Hepatocyte (in vitro differentiated cells): ENCODE results near the gene RORB. TPM values are rescaled to one million over a fixed set of nuclear protein-coding genes. Genes with fewer than 3 reads are reported as not detected.

ENCODE experiments used
- DNase-seq: peaks from one replicate; pipeline ENCODE4 v3.0.0-alpha.2; 2016; ENCODE audit warnings: low spot score
- H2AFZ ChIP-seq: fragments of 200-600 bp; sonication (generic); 2 replicates; pipeline ENCODE4 v1.6.0; 2016; ENCODE audit warnings: antibody characterized with exemption, mild to moderate bottlenecking
- H3K27ac ChIP-seq: fragments of 200-600 bp; sonication (generic); 2 replicates; pipeline ENCODE4 v1.5.1; 2016; ENCODE audit warnings: mild to moderate bottlenecking
- H3K27me3 ChIP-seq: fragments of 200-600 bp; sonication (generic); 2 replicates; pipeline ENCODE4 v1.6.1; 2016
- H3K36me3 ChIP-seq: fragments of 200-600 bp; sonication (generic); replicated peaks from 2 replicates; pipeline ENCODE4 v1.5.1; 2016; ENCODE audit warnings: low read depth; ENCODE audit not compliant: insufficient read depth
- H3K4me1 ChIP-seq: fragments of 200-600 bp; sonication (generic); 2 replicates; pipeline ENCODE4 v1.5.1; 2016; ENCODE audit warnings: mild to moderate bottlenecking, moderate library complexity; ENCODE audit not compliant: insufficient read depth
- H3K4me2 ChIP-seq: fragments of 200-600 bp; sonication (generic); 2 replicates; pipeline ENCODE4 v1.6.0; 2016
- H3K4me3 ChIP-seq: fragments of 200-600 bp; sonication (generic); 2 replicates; pipeline ENCODE4 v1.5.1; 2016; ENCODE audit warnings: mild to moderate bottlenecking
- H3K79me2 ChIP-seq: fragments of 200-600 bp; sonication (generic); 2 replicates; pipeline ENCODE4 v1.6.0; 2017; ENCODE audit warnings: mild to moderate bottlenecking
- H3K9me2 ChIP-seq: fragments of 200-600 bp; sonication (generic); replicated peaks from 2 replicates; pipeline ENCODE4 v1.6.0; 2017; ENCODE audit warnings: mild to moderate bottlenecking; ENCODE audit not compliant: insufficient read depth
- H3K9me3 ChIP-seq: fragments of 200-600 bp; sonication (generic); 2 replicates; pipeline ENCODE4 v1.5.1; 2016; ENCODE audit warnings: low read depth, mild to moderate bottlenecking
- H4K20me1 ChIP-seq: fragments of 200-600 bp; sonication (generic); 2 replicates; pipeline ENCODE4 v1.6.0; 2016; ENCODE audit warnings: mild to moderate bottlenecking; ENCODE audit not compliant: insufficient read depth, poor library complexity, severe bottlenecking
- CTCF ChIP-seq: fragments of 200-600 bp; sonication (generic); IDR thresholded peaks from 2 replicates; pipeline ENCODE4 v1.5.1; 2016; ENCODE audit warnings: antibody characterized with exemption, mild to moderate bottlenecking; ENCODE audit not compliant: poor library complexity
- EZH2 ChIP-seq: fragments of 200-600 bp; sonication (generic); IDR thresholded peaks from 2 replicates; pipeline ENCODE4 v1.6.1; 2016; ENCODE audit warnings: antibody characterized with exemption, mild to moderate bottlenecking, borderline replicate concordance
- EZH2phosphoT487 ChIP-seq: fragments of 200-600 bp; sonication (generic); IDR thresholded peaks from one replicate; pipeline ENCODE4 v1.6.1; 2018; ENCODE audit warnings: antibody characterized with exemption, mild to moderate bottlenecking, low read depth, moderate library complexity; ENCODE audit not compliant: unreplicated experiment, severe bottlenecking
- WGBS: methylation state at CpG from one replicate; pipeline ENCODE4 v1.1.6; 2016; ENCODE audit warnings: low lambda C conversion rate; ENCODE audit errors: missing lambda C conversion rate; 5-methylcytosine and 5-hydroxymethylcytosine counted together
- polyA plus RNA-seq: library from polyadenylated mRNA; unstranded; fragments of >200 nt; fragmentation: Nextera tagmentation; extraction: Ambion mirVana; gene quantifications from 2 replicates; pipeline ENCODE4 v1.2.1, GENCODE V29; 2016
- total RNA-seq: library from RNA; depleted of rRNA; stranded (reverse); fragments of >200 nt; gene quantifications from 2 replicates; pipeline ENCODE4 v1.2.3, GENCODE V29; 2014

Gene RORB
- total and polyA plus RNA-seq, 2 experiments from 2014 or later: 1.4 TPM; not detected in 1

GRCh38 chr9:74554751-74555419, 57.8 kb downstream of the RORB start:
- WGBS: 53% methylated on average over 9 of the region's 9 CpGs
- H3K4me3 ChIP-seq: no peak overlapping the region
- H3K27me3 ChIP-seq: no peaks in the 10 kb centered on the region
- no peaks in the 10 kb centered on the region for H4K20me1 ChIP-seq
- DNase-seq: peak; percentile 47
- no peak overlapping the region for H2AFZ ChIP-seq
- H3K4me2 ChIP-seq: no peak overlapping the region
- H3K27ac ChIP-seq: no peak overlapping the region
- H3K36me3 ChIP-seq: no peaks in the 10 kb centered on the region
- H3K4me1 ChIP-seq: no peaks in the 10 kb centered on the region
- H3K79me2 ChIP-seq: no peaks in the 10 kb centered on the region
- H3K9me2 ChIP-seq: no peaks in the 10 kb centered on the region
- no peaks in the 10 kb centered on the region for H3K9me3 ChIP-seq
- TF ChIP-seq EZH2 (no peak), EZH2phosphoT487 (no peak), CTCF (no peak)

- H4K20me1 ChIP-seq: no peaks in the 10 kb centered on the region
- no peaks in the 10 kb centered on the region for H3K9me2 ChIP-seq
- H3K4me3 ChIP-seq: no peak overlapping the region
- H3K4me2 ChIP-seq: no peak overlapping the region
- no peaks in the 10 kb centered on the region for H3K27me3 ChIP-seq
- no peaks in the 10 kb centered on the region for H3K79me2 ChIP-seq
- no peaks in the 10 kb centered on the region for H3K4me1 ChIP-seq
- H3K27ac ChIP-seq: no peak overlapping the region
- TF ChIP-seq EZH2 (no peak), CTCF (no peak), EZH2phosphoT487 (no peak)
- no peaks in the 10 kb centered on the region for H3K9me3 ChIP-seq
- H3K36me3 ChIP-seq: no peaks in the 10 kb centered on the region
- 86% methylated on average over 3 of the region's 3 CpGs for WGBS
- no peak overlapping the region for H2AFZ ChIP-seq
- no peak for DNase-seq
These were observed 58.4 kb downstream of the RORB start for GRCh38 chr9:74555565-74555964.

GRCh38 chr9:74556685-74557084, 59.5 kb downstream of the RORB start:
- Histone ChIP-seq H4K20me1 (no peaks in the 10 kb centered on the region), H3K9me2 (no peaks in the 10 kb centered on the region), H2AFZ (no peak overlapping the region), H3K9me3 (no peaks in the 10 kb centered on the region), H3K27me3 (no peaks in the 10 kb centered on the region), H3K27ac (no peak overlapping the region), H3K4me3 (no peak overlapping the region), H3K36me3 (no peaks in the 10 kb centered on the region), H3K4me1 (no peaks in the 10 kb centered on the region), H3K79me2 (no peaks in the 10 kb centered on the region), H3K4me2 (no peak overlapping the region)
- TF ChIP-seq EZH2phosphoT487 (no peak), EZH2 (no peak), CTCF (no peak)
- DNase-seq: no peak
- 75% methylated on average over 3 of the region's 3 CpGs for WGBS

GRCh38 chr9:74557571-74557970, 60.4 kb downstream of the RORB start:
- DNase-seq: no peak
- no peaks in the 10 kb centered on the region for H3K27me3 ChIP-seq
- H3K4me1 ChIP-seq: no peaks in the 10 kb centered on the region
- no peaks in the 10 kb centered on the region for H3K36me3 ChIP-seq
- 91% methylated on average over 5 of the region's 5 CpGs for WGBS
- H4K20me1 ChIP-seq: no peaks in the 10 kb centered on the region
- H3K27ac ChIP-seq: no peak overlapping the region
- no peak overlapping the region for H2AFZ ChIP-seq
- no peaks in the 10 kb centered on the region for H3K79me2 ChIP-seq
- TF ChIP-seq EZH2: no peak
- no peak for TF ChIP-seq EZH2phosphoT487
- no peak for TF ChIP-seq CTCF
- H3K4me2 ChIP-seq: no peak overlapping the region
- H3K9me3 ChIP-seq: no peaks in the 10 kb centered on the region
- no peak overlapping the region for H3K4me3 ChIP-seq
- H3K9me2 ChIP-seq: no peaks in the 10 kb centered on the region
